ENCODE data around the gene PRPF8. TPM values are rescaled to one million over a fixed set of nuclear protein-coding genes. Genes with fewer than 3 reads are reported as not detected.
A peak's percentile ranks its signal among the peaks of the same experiment; 100 is the strongest.

PRPF8 gene
- total and polyA plus RNA-seq, 4 donors = 50.2 to 110 (median 82.3) TPM

DNA sequence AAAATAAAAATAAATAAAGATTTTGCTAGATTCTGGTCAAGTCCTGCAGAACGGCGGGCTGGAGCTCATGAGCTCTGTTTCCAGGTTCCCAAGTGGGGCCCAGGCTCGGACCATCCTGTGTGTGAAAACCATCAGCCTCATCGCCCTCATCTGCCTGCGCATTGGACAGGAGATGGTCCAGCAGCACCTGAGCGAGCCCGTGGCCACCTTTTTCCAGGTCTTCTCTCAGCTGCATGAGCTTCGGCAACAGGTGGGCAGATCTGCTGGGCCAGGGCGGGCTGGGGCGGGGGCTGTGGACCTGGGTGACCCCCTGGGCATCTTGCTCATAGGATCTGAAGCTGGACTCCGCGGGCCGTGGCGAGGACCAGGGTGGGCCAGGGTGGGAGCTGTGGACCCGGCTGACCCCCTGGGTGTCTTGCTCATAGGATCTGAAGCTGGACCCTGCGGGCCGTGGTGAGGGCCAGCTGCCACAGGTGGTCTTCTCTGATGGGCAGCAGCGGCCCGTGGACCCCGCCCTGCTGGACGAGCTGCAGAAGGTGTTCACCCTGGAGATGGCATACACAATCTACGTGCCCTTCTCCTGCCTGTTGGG lies 47.7 kb upstream of the PRPF8 start:
- H3K27me3 ChIP-seq (ENCODE audit: control insufficient read depth in 4 of 4, insufficient read depth in 4 of 4, low read length in 3 of 4) = no peaks in the 10 kb centered on the region
- 96% methylated on average over 22 of the region's 22 CpGs for WGBS
- TF ChIP-seq NR2F2 (IDR thresholded peaks at IDR 0.05) (no peak), HNF4A (conservative IDR thresholded peaks at IDR 0.05) (no peak), HNF4G (IDR thresholded peaks at IDR 0.05) (no peak), EGR1 (IDR thresholded peaks at IDR 0.05; ENCODE audit: low read depth in 2 of 2) (no peak), SP1 (IDR thresholded peaks at IDR 0.05) (no peak), CTCF (IDR thresholded peaks at IDR 0.05; ENCODE audit: low read depth, low read length, missing input control) (no peak), RXRA (IDR thresholded peaks at IDR 0.05) (no peak), GABPA (IDR thresholded peaks at IDR 0.05 in 1 of 2, conservative IDR thresholded peaks at IDR 0.05 in 1 of 2) (no peak), FOXA2 (IDR thresholded peaks at IDR 0.05) (no peak), FOXA1 (IDR thresholded peaks at IDR 0.05) (no peak)
- H3K9ac ChIP-seq (ENCODE audit: low read depth in 1 of 2, low read length in 2 of 2) = no peak overlapping the region
- H3K4me1 ChIP-seq (ENCODE audit: control insufficient read depth in 4 of 4, insufficient read depth in 4 of 4, low read length in 3 of 4) = peaks cover 3 to 39% (median 24%) of the 10 kb centered on the region in 4 donors
- DNase-seq (ENCODE audit: low spot score) = no peak
- no peak overlapping the region for H3K4me3 ChIP-seq (ENCODE audit: low read depth in 1 of 3, low read length in 3 of 3)
- no peaks in the 10 kb centered on the region for H3K9me3 ChIP-seq (ENCODE audit: control insufficient read depth in 4 of 4, low read length in 3 of 4)
- H3K36me3 ChIP-seq (ENCODE audit: control insufficient read depth in 4 of 4, insufficient read depth in 3 of 4, low read depth in 1 of 4, low read length in 3 of 4) = peaks cover 4 to 12% (median 8%) of the 10 kb centered on the region in 4 donors
- H3K27ac ChIP-seq (ENCODE audit: low read depth in 1 of 2, low read length in 2 of 2) = no peak overlapping the region

- Histone ChIP-seq H3K27ac (ENCODE audit: low read depth in 1 of 2, low read length in 2 of 2) (no peak overlapping the region), H3K9ac (ENCODE audit: low read depth in 1 of 2, low read length in 2 of 2) (no peak overlapping the region), H3K4me3 (ENCODE audit: low read depth in 1 of 3, low read length in 3 of 3) (no peak overlapping the region), H3K9me3 (ENCODE audit: control insufficient read depth in 4 of 4, low read length in 3 of 4) (no peaks in the 10 kb centered on the region), H3K4me1 (ENCODE audit: control insufficient read depth in 4 of 4, insufficient read depth in 4 of 4, low read length in 3 of 4) (peaks cover 5 to 39% (median 26%) of the 10 kb centered on the region in 4 donors), H3K36me3 (ENCODE audit: control insufficient read depth in 4 of 4, insufficient read depth in 3 of 4, low read depth in 1 of 4, low read length in 3 of 4) (peaks cover 5 to 12% (median 8%) of the 10 kb centered on the region in 4 donors), H3K27me3 (ENCODE audit: control insufficient read depth in 4 of 4, insufficient read depth in 4 of 4, low read length in 3 of 4) (no peaks in the 10 kb centered on the region)
- WGBS = 89% methylated on average over 10 of the region's 10 CpGs
- TF ChIP-seq NR2F2 (IDR thresholded peaks at IDR 0.05) = no peak
- TF ChIP-seq, protein P1, sequence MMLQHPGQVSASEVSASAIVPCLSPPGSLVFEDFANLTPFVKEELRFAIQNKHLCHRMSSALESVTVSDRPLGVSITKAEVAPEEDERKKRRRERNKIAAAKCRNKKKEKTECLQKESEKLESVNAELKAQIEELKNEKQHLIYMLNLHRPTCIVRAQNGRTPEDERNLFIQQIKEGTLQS (IDR thresholded peaks at IDR 0.05) = no peak
- TF ChIP-seq TAF1 (conservative IDR thresholded peaks at IDR 0.05) = no peak
- DNase-seq (ENCODE audit: low spot score) = no peak
Observed at GRCh38 chr17:1731194-1731506, 46.5 kb upstream of the PRPF8 start.

DNA sequence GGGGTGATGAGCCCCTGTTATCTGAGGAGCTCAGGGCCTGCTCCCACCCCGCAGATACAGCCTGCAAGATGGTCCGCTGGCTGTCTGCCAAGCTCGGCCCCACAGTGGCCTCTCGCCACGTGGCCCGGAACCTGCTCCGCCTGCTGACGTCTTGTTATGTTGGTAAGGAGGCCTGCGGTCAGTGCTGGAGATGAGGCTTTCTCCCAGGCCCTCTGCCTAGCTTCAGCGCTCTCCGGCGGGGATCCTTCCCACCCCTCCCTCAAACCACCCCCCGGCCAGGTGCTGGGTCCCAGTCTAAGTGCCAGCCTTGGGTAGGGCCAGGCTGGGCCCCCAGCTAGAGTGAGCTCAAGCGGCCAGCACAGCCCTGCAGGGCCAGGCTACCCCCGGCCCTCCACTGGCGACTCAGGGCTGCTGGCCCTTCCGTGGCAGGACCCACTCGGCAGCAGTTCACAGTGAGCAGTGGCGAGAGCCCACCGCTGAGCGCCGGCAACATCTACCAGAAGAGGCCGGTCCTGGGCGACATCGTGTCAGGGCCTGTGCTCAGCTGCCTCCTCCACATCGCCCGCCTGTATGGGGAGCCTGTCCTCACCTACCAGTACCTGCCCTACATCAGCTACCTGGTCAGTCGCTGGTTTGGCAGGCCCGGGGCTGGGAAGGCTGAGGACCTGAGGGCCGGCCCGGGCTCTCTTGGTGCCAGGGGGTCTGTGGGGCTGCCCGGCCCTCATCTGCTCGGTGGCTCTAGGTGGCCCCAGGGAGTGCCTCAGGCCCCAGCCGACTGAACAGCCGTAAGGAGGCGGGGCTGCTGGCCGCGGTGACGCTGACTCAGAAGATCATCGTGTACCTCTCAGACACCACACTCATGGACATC lies 45.9 kb upstream of the PRPF8 start:
- WGBS = 89% methylated on average over 40 of the region's 40 CpGs
- DNase-seq (ENCODE audit: low spot score) = peak; percentile 97
- no peaks in the 10 kb centered on the region for H3K27me3 ChIP-seq (ENCODE audit: control insufficient read depth in 4 of 4, insufficient read depth in 4 of 4, low read length in 3 of 4)
- peak overlapping the region; percentile 14 to 63 for H3K27ac ChIP-seq (ENCODE audit: low read depth in 1 of 2, low read length in 2 of 2)
- H3K4me3 ChIP-seq (ENCODE audit: low read depth in 1 of 3, low read length in 3 of 3) = no peak overlapping the region
- H3K9ac ChIP-seq (ENCODE audit: low read depth in 1 of 2, low read length in 2 of 2) = peak overlapping the region in 1 of 2 donors; percentile 16
- H3K9me3 ChIP-seq (ENCODE audit: control insufficient read depth in 4 of 4, low read length in 3 of 4) = no peaks in the 10 kb centered on the region
- peaks cover 5 to 12% (median 8%) of the 10 kb centered on the region in 4 donors for H3K36me3 ChIP-seq (ENCODE audit: control insufficient read depth in 4 of 4, insufficient read depth in 3 of 4, low read depth in 1 of 4, low read length in 3 of 4)
- peaks cover 7 to 39% (median 27%) of the 10 kb centered on the region in 4 donors for H3K4me1 ChIP-seq (ENCODE audit: control insufficient read depth in 4 of 4, insufficient read depth in 4 of 4, low read length in 3 of 4)
- TF ChIP-seq REST (IDR thresholded peaks at IDR 0.05) = no peak
- no peak for TF ChIP-seq GABPA (IDR thresholded peaks at IDR 0.05 in 1 of 2, conservative IDR thresholded peaks at IDR 0.05 in 1 of 2)
- no peak for TF ChIP-seq MAX (IDR thresholded peaks at IDR 0.05)
- no peak for TF ChIP-seq FOXA1 (IDR thresholded peaks at IDR 0.05)
- TF ChIP-seq NR2F2 (IDR thresholded peaks at IDR 0.05) = no peak
- no peak for TF ChIP-seq SP1 (IDR thresholded peaks at IDR 0.05)
- TF ChIP-seq YY1 (IDR thresholded peaks at IDR 0.05) = no peak
- no peak for TF ChIP-seq TAF1 (conservative IDR thresholded peaks at IDR 0.05)
- TF ChIP-seq CTCF (IDR thresholded peaks at IDR 0.05; ENCODE audit: low read depth, low read length, missing input control) = no peak
- TF ChIP-seq HNF4A (conservative IDR thresholded peaks at IDR 0.05) = no peak
- TF ChIP-seq, protein P1 (IDR thresholded peaks at IDR 0.05) = no peak

All from liver (tissue), 9 donors.